Putamen (tissue), 1 donor: ENCODE measurements around the gene CHST9.
"Not testable (repeated sequence)": the region's sequence is repeated elsewhere in the genome, so short reads cannot be mapped to it uniquely, and the experiment has no call there.

Experiments
- DNase-seq: peaks from one replicate; pipeline ENCODE4 v3.0.0-alpha.2; 2016; ENCODE audit warnings: low spot score

The CHST9 gene

DNA sequence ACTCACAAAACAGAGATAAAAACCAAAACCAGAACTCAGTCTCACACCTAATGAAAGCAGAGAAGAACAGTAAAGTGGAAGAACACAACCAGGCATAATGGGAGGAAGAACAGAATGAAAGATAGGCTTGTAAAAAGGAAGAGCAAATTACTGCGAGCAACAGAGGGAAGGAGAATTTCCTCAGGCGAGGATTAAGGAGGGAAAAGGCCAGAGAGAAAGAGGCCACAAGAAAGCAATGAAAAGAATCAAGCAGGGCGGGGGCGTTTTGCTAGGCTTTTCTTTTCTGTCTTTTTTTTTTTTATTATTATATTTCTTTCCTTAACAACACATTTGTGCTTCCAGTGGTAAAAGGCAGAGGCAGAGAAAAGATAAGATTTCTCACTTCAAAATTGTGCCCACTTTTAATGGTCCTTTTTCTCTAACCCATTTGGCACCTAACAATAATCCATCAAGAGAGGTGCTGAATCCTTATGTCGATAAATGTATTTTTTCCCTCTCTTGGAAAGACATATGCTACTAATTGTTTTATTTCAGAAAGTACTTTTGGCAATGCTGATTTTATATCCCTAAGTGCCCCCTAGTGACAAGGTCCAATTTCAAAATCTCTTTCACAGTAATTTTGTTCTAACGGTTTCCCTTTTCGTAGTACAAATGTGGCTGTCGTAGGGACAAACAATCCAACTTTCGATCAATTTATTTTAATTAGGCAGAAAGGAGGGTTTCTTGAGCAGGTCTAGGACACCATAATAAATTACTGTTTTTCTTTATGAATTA is 180.9 kb downstream of the CHST9 start:
- DNase-seq = peak; percentile 41

DNA sequence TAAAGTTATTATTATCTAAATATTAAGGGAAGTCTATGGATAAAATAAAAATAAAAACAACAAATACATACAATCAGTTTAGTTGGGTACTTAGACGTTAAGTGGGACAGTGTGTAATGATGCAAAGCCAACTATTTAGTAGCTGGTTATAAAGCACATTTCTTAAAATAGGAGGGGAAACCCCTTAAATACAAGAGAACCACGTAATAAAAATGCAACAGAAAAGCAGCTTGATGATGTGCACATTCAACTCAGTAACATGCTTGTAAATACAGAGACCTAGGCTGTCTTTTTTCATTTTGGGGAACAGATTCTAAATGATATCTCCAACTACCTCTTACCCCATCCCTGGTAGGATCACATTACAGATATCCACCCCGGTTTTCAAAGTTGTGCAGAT is 185.3 kb downstream of the CHST9 start:
- DNase-seq = no peak

DNA sequence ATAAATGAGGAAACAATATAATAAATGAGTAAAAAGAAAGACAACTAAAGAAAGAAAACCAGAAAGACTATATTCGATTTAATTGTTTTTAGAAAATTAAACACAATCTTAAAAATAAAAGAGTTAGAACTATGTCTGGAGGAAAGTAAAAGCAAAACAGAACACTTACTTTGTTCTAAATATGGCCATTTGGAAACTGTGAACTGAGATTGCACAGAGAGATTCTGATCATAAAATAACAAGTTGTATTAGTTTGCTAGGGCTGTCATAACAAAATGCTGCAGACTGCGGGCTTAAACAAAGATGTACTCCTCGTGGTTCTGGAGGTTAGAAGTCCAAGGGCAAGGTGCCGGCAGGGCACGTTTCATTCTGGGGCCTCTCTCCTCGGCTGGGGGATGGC is 191.5 kb downstream of the CHST9 start:
- no peak for DNase-seq

DNA sequence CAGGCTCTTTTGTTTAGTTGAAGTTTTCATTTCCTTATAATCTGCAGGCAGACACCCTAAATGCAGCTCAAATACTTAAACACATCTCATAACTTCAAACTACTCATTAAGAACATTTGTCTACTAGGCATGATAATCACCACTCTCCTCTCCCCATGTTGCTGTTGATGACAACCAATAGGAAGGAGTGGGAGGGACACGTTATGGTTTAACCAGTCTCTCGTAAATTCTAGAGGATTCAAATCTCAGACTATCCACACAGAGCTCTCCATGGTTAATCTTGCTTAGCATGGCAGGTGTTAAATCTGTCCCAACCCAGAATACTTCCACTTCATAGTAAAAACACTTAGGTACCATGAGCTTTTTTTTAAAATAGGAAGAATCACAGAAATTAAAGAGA is 192.2 kb downstream of the CHST9 start:
- DNase-seq = no peak

DNA sequence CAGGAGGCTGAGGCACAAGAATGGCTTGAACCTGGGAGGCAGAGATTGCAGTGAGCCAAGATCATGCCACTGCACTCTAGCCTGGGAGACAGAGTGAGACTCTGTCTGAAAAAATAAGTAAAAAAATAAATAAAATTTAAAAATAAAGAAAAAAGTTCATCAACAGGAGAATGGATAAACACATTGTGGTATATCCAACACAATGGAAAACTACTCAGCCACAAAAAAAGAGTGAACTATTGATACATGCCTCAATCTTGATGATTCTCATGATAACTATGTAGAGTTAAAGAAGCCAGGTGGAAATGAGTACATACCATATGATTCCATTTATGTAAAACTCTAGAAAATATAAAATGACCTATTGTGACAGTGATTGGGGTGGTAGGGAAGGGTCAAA is 195.3 kb downstream of the CHST9 start:
- no peak for DNase-seq

DNA sequence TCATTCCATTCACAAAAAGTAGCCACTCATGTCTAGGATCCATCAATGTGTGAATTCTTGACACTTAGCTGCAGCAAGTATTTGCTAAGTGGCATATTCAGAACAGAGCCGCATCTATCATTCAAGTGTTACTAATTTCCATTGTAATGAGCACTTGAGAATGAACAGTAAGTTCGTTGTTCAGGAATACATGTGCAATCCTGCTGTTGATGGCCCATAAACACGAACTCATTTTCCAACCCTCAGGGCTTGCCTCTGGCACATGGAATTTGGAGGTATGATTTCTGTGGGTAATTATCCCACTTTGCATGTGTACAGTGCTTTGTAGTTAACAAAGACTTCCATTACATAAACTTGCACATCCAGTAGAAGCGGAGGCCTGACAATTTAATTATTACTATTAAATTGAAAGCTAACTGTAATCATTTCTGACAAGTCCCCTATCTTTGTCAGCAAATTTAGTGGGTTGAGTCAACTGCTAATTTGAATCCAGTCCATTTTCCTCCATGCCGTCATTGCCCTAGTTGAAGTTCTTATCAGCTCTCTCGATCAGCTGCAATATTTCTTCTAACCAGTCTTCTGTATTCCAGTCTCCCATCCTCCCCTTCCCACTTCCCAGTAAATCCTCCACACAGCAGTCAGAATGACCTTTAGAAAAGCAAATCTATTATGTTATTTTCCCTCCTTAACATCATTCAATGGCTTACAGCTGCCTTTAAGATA is 203.6 kb downstream of the CHST9 start:
- peak; percentile 42 for DNase-seq

DNA sequence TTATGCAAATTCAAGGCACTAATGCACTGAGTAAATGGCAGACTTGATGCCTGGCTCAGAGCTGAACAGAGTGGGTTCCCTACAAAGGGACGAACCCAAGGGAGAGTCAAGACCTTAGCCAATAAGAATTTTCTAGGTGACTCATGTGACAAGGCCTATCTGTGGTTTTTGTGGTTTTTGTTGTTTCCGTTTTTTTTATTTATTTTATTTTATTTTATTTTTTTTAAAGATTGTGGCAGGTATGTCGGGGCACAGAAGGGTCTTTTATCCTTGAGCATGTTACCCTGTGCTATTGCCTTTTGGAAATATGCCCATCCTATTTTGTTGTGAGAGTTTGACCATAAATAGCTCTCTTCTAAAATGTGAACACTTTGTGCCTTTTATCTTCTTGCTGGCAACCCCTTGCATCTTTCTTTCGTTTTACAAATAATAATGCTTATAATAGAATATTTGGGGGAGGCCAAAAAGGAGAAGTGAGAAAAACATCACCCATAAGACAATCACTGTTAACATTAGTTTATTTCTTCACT is 206.2 kb downstream of the CHST9 start:
- no peak for DNase-seq

DNA sequence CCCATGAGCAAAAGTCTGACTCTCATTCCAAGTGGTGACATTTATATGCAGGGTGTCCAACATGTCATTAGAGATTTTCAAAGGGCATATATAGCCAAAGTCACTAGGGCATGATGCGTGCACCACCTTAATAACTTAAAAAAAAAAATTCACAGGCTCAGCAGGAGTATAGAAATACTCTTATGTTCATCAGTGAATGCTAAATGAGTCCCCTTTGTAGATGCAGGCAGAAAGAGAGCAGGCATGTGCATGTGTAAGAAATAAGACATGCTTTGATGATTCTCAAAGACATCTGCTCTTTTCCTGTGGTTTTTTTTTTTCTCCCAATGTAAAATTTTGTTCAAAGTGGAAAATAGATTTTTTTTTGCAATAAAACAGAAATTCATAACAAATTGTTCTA is 207.3 kb downstream of the CHST9 start:
- DNase-seq = no peak

DNA sequence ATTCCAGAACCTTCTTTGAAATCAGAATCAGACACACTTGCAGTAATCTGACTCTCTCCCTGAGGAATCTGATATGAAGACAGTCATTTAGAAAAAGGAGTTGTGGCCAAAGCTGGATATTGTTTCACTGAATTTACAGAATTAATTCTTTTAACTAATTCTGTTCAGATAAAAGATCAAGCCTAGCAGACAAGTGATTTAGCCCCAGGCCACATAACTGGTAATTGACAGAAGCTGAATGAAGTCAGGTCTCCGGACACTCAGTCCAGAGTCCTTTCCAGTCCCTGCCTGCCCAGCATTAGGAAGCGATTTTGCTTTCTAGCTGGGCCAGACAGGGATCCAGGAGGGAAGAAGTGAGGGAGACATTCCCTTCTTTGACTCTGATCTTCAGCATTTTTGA is 208.9 kb downstream of the CHST9 start:
- DNase-seq = no peak

DNA sequence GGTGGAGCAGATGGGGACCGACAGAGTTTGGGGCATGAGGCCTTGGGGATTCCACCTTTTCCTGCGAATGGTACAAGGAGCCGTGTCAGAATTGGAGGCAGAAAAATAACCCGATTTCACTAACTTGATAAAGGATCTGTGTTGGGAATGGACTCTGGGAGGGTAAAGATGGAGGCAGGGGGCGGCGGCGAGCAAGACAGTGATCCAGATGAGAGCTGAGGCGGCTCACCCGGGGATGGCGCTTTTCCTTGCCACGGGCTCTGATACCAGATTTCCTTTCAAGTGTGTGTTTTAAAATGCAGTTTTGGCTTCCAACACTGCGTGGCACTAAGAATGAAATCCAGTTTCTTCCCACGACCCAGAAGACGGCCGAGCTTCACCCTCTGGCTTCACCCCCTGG is 212.6 kb downstream of the CHST9 start:
- not testable (repeated sequence) for DNase-seq

DNA sequence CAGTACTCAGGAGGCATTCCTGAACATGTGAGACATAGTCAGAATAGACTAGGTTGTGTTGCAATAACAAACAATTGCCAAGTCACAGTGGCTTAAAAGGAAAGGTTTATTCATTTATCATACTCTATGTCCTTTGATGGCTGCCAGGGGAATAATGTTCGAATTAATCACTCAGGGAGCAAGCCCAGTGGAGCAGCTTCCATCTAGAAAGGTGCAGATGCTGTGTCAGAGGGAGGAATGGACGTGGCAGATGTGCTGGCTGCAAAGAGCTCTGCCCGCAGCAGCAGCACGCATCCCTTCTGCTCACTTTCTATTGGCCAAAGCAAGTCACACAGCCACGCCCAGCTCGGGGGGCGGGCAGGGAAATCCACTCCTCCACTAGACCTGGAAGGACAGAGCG is 213.7 kb downstream of the CHST9 start:
- no peak for DNase-seq

DNA sequence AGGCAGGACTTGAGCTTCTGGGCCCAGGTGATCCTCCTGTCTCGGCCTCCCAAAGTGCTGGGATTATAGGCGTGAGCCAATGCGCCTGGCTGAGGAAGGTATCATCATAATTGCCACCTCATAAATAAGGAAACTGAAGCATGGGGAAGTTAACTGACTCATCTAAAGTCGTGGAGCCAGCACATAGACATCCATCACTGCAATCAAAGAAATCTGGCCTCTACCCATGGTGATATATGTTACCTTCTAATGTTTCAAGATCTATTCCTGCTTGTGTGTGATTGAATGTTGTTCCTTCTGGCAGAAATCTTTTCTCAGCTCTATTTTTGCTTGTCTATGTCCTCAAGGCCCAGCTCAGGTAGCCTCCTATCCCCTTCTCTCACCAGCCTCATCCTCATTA is 214.5 kb downstream of the CHST9 start:
- DNase-seq = no peak

DNA sequence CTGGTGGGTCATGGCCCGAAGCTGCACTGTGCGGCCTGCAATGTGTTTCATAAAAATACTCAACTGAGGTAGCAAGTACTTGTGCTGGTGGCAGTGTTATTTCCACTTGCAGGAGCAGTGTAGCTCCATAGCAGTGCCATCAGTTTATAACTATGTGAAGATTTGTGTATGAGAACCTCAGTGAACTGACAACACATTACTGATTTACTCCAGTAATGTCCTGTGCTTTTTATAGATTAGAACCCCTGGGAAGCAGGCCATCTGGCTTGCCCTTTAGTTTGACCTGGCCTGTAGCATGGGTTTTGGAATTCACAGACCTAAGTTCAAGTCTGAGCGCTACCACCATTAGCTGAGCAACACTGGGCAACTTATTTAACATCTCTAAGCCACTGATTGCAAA is 219.9 kb downstream of the CHST9 start:
- no peak for DNase-seq

DNA sequence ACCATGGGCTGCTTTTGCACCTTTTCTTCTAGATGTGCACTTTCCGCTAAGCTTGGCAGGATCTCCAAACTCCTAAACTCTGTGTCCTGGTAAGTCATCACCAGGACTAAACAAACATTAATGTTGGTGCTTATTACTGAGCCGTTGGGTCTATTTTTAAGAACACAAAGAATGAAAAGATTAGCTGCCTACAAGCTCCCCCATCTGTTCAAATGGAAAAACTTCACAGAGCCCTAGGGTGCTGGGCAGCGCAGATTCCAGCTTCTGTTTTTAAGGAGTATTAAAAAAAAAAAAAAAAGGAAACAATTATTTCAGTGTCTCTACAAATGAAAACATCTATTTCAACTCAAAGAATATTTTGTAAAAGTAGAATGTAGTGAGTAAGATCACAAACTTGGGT is 221.8 kb downstream of the CHST9 start:
- no peak for DNase-seq

DNA sequence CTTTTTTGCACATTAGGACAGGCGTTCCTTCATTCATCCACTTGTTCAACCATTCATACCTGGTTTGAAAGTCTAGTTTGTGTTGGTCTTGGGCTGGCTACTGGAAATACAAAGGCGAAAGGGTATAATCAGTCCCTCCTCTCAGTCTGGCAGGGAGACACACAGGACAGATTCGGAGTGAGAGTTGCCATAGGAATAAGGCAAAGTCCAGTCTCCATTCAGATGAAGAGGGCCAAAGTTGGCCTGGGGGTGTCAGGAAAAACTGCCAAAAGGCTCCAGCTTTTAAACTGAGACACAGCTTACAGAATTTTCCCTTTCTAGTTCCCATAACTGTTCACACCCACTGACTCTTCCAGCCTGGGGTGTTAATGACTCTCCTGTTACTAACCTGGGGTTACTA is 223.3 kb downstream of the CHST9 start:
- no peak for DNase-seq

DNA sequence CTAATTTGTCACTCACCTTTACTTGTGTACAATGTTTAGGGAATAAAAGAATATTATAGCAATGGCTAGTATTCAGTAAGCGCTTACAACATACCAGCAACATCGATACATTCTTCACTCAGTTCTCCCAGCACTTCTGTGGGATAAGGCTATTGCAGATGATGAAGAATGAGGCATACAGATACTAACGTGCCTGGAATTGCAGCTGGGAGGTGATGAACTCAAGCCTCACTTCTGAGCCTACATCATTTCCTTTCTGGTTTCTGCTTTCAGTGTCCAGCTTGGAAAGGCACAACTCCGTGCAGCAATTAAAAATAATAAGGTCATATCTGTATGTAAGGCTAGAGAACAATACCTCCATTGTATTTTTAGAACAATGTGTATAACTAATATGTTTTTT is 224.2 kb downstream of the CHST9 start:
- no peak for DNase-seq

DNA sequence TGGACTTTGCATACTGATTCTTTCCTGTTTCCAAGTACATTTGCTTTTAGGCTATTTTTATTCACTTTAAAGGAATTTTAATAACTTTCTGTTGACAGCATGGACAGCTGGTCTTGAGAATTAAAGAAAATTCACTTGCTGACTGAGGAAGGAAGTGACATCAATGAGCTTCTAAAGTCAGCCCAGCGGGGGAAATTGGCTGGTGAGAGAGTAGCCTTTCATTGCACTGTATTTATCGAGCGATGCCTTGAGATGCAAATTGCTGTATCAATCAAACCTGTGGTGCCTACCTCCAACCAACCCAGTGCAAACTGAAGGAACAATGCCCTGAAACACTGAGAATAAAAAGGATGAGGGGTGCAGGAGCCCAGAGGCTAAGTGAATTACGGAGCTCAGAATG is 228.2 kb downstream of the CHST9 start:
- DNase-seq = no peak

DNA sequence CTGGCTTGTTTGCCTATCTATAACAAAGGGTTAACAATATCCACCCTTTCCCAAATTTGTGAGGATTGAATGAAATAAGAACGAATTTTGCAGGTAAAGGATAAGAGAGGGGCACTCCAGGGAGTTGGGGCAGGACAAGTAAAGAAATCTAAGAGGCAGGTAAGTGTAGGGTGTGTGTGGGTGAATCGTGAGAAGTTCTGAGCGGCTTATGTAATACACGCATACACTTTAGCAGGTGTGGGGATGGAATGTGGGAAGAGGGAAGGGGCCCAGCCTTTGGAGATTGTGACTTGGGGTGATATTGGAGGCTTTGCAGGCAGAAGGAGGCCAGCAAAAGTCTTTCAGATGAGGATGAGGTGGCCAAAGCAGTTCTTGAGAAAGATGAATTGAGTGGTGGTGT is 236.4 kb downstream of the CHST9 start:
- peak; percentile 31 for DNase-seq

DNA sequence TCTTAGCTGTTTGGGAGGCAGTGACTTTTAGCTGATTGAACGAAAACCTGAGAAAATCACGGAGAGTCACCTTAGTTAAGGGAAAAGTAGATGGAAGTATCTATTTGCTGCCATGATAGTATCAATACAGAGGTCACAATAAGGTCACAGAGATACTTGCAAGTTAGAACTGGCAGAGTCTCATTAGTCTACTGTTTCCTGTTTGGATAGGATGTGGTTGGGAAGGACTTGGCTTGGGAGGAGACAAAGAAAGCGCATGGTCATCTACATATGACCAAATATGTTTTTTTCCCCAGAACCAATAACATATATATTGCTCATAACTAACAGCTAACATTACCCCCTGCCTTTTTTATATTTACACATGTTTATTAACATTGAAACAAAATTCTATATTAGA is 241.2 kb downstream of the CHST9 start:
- no peak for DNase-seq

DNA sequence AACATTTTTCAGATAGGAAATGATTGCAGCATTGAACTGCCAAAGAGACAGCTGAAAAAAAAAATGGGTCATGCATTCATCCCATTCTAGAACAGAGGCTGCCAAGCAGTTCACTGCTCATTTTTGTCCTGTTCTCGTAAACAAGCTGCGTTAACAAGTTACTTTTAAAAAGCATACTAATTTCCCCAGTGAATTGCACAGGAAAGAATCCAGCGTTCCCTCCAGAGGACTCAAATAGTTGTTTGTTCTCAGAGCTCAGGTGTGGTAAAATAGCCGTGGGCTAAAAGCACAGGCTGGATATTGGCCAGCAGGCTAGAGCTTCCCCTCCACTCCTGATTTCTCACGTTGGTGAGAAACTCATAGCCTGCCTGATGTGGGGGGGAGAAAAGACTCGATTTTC is 243.5 kb downstream of the CHST9 start:
- peak; percentile 65 for DNase-seq

DNA sequence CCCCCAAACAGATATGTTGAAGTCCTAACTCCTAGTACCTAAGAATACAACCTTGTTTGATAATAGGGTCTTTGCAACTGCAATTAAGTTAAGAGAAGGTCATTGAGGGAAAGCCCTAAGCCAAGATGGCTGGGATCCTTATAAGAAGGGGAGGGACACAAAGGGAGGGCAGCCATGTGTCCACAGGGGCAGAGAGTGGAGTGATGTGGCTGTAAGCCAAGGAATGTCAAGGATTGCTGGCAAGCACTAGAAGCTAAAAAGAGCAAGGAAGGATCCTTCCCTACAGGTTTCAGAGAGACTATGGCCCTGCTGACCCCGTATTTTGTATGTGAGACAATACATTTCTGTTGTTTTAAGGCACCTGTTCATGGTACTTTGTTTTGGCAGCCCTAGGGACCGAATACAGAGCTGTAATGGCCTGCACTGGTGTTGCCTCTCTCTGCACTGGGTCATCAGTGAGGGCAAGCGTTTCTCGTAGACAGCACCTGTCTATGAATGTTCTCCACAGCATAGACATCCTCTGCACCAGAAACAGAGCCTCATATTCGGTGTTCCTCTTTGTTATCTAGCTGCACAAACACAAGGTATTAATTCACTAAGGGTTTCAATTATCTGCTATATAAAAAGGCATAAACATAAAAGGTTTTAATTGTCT is 244.2 kb downstream of the CHST9 start:
- no peak for DNase-seq

DNA sequence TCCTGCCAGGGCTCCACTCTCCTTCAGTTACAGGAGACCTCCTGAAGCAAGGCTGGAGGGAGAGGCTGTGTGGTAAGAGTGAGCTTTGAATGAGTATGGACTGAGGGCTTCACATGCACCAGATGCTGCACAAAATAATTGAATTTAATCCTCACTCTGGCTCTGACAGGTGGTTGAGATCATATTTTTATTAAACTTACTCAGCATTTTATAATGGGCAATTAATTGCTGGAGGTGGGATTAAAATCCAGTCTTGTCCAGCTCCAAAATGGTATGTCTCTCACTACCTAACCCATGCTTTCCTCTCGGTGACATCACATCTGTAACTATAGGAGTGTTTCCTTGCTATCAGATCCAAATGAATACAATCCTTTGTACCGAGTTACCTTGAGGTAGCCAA is 253.4 kb downstream of the CHST9 start:
- DNase-seq = no peak

DNA sequence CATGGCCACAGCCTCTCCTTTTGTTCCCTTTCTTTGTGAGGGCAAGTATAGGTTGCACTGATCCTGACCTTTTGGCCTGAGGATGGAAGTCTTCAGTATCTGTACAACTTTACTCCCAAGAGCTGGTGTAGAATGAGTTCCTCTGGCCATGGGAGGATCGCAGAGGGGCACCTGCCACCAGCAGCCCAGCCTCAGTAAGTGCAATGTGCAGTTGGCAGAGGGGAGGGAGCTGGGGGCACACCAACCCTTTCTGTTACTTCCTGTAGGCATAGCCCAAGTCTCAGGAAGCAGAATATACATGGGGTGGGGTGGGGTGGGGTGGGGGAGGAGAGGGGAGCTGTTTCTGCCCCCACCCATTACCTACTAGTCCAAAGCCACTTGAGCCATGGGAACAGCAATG is 254.5 kb downstream of the CHST9 start:
- DNase-seq = no peak
